WTC11 (cell line): ENCODE results near the gene GPR157. TPM values are rescaled to one million over a fixed set of nuclear protein-coding genes. Genes with fewer than 3 reads are reported as not detected.

Source experiments
- ATAC-seq: fragments of 200-7000 bp; cut with Tn5 transposase; 2 replicates; pipeline ENCODE4 v1.10.0; 2021; ENCODE audit warnings: mild to moderate bottlenecking, moderate library complexity
- CTCF ChIA-PET: fragments of 300-600 bp; sonication (Branson Sonifier 250); formaldehyde crosslinking; loops from one replicate; lab custom pipeline; 2021; ENCODE audit warnings: antibody characterized with exemption; lab: Charles Lee
- POLR2A ChIA-PET: fragments of 350-600 bp; sonication (Branson Sonifier 250); formaldehyde crosslinking; loops from one replicate; lab custom pipeline; 2021; ENCODE audit warnings: antibody characterized with exemption; lab: Charles Lee
- DNase-seq: peaks from one replicate; pipeline ENCODE4 v3.0.0; 2021; ENCODE audit warnings: low spot score
- H3K27ac Mint-ChIP-seq: 2 replicates; pipeline ENCODE4 v1.8.0; 2021; ENCODE audit warnings: mixed read lengths
- H3K27me3 Mint-ChIP-seq: 2 replicates; pipeline ENCODE4 v1.8.0; 2021; ENCODE audit warnings: low read depth, mild to moderate bottlenecking, moderate library complexity, mixed read lengths
- H3K36me3 Mint-ChIP-seq: 2 replicates; pipeline ENCODE4 v1.8.0; 2021; ENCODE audit warnings: mixed read lengths
- H3K4me1 Mint-ChIP-seq: 2 replicates; pipeline ENCODE4 v1.8.0; 2022; ENCODE audit warnings: mixed read lengths
- H3K4me3 Mint-ChIP-seq: 2 replicates; pipeline ENCODE4 v1.8.0; 2021; ENCODE audit warnings: mild to moderate bottlenecking, moderate library complexity, mixed read lengths
- H3K9me3 Mint-ChIP-seq: 2 replicates; pipeline ENCODE4 v1.8.0; 2021; ENCODE audit warnings: mixed read lengths
- ATF1 ChIP-seq: sonication (generic); formaldehyde crosslinking; IDR thresholded peaks from 2 replicates; pipeline ENCODE4 v1.8.1; 2023; ENCODE audit warnings: mild to moderate bottlenecking, moderate library complexity, missing genetic modification reagents
- ETV6 ChIP-seq: sonication (generic); formaldehyde crosslinking; IDR thresholded peaks from 2 replicates; pipeline ENCODE4 v1.8.1; 2022; ENCODE audit warnings: mild to moderate bottlenecking, missing genetic modification reagents
- FOXJ3 ChIP-seq: sonication (generic); formaldehyde crosslinking; IDR thresholded peaks from 2 replicates; pipeline ENCODE4 v1.9.0; 2021; ENCODE audit warnings: missing genetic modification reagents, mild to moderate bottlenecking, borderline replicate concordance
- JAZF1 ChIP-seq: fragments of 250-450 bp; sonication (Bioruptor Pico); IDR thresholded peaks from 2 replicates; pipeline ENCODE4 v1.9.0; 2021; ENCODE audit warnings: moderate library complexity, mild to moderate bottlenecking, inconsistent platforms
- RORB ChIP-seq: fragments of 250-450 bp; sonication (Bioruptor Pico); IDR thresholded peaks from 2 replicates; pipeline ENCODE4 v1.9.0; 2021; ENCODE audit warnings: mild to moderate bottlenecking
- TEAD1 ChIP-seq: sonication (generic); formaldehyde crosslinking; IDR thresholded peaks from 2 replicates; pipeline ENCODE4 v1.8.0; 2022; ENCODE audit warnings: mild to moderate bottlenecking, missing genetic modification reagents
- total RNA-seq: library from RNA; stranded (reverse); gene quantifications from 3 replicates; pipeline ENCODE4 v1.2.3, GENCODE V29; 2021
- TF ChIP-seq, protein P1 (sequence below): fragments of 200-600 bp; IDR thresholded peaks from 2 replicates; pipeline ENCODE4 v1.8.0; 2022; ENCODE audit warnings: antibody characterized with exemption
- TF ChIP-seq, protein P2 (sequence below): sonication (generic); formaldehyde crosslinking; IDR thresholded peaks from 2 replicates; pipeline ENCODE4 v1.8.0; 2023; ENCODE audit warnings: mild to moderate bottlenecking, missing genetic modification reagents
- TF ChIP-seq, protein P3 (sequence below): sonication (generic); formaldehyde crosslinking; IDR thresholded peaks from 2 replicates; pipeline ENCODE4 v1.8.1; 2022; ENCODE audit warnings: mild to moderate bottlenecking, moderate library complexity, missing genetic modification reagents
- TF ChIP-seq, protein P4 (sequence below): sonication (generic); formaldehyde crosslinking; IDR thresholded peaks from 2 replicates; pipeline ENCODE4 v1.8.1; 2023; ENCODE audit warnings: mild to moderate bottlenecking, missing genetic modification reagents, borderline replicate concordance
- TF ChIP-seq, protein P5 (sequence below): sonication (generic); formaldehyde crosslinking; IDR thresholded peaks from 2 replicates; pipeline ENCODE4 v1.8.1; 2022; ENCODE audit warnings: missing genetic modification reagents, borderline replicate concordance
- TF ChIP-seq, protein P6 (sequence below): sonication (generic); formaldehyde crosslinking; IDR thresholded peaks from 2 replicates; pipeline ENCODE4 v1.8.1; 2023; ENCODE audit warnings: mild to moderate bottlenecking, missing genetic modification reagents, moderate library complexity
- TF ChIP-seq, protein P7 (sequence below): sonication (generic); formaldehyde crosslinking; IDR thresholded peaks from 2 replicates; pipeline ENCODE4 v1.8.1; 2022; ENCODE audit warnings: mild to moderate bottlenecking, missing genetic modification reagents, moderate library complexity, borderline replicate concordance
- TF ChIP-seq, protein P8 (sequence below): sonication (generic); formaldehyde crosslinking; IDR thresholded peaks from 2 replicates; pipeline ENCODE4 v1.8.1; 2023; ENCODE audit warnings: mild to moderate bottlenecking, missing genetic modification reagents

The GPR157 gene
- total RNA-seq, 1 experiment from 2014 or later, result 6.0 TPM

DNA sequence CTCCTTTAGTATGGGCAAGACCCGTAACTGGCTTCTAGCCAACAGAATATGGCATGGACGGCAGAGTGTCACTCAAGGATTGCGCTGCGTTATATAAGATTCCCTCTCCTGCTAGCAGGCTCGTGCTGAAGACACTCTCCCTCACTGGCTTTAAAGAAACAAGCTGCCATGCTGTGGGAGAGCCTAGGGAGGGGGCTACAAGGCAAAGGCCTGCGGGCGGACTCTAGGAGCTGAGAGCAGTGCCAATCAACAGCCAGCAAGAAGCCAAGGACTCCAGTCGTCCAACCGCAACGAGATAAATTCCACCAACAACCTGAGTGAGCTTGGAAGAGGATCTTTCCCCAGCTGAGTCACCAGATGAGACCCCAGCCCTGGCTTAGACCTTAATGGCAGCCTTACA, 45.9 kb upstream of the GPR157 start (continued):
- TF ChIP-seq, protein P1, sequence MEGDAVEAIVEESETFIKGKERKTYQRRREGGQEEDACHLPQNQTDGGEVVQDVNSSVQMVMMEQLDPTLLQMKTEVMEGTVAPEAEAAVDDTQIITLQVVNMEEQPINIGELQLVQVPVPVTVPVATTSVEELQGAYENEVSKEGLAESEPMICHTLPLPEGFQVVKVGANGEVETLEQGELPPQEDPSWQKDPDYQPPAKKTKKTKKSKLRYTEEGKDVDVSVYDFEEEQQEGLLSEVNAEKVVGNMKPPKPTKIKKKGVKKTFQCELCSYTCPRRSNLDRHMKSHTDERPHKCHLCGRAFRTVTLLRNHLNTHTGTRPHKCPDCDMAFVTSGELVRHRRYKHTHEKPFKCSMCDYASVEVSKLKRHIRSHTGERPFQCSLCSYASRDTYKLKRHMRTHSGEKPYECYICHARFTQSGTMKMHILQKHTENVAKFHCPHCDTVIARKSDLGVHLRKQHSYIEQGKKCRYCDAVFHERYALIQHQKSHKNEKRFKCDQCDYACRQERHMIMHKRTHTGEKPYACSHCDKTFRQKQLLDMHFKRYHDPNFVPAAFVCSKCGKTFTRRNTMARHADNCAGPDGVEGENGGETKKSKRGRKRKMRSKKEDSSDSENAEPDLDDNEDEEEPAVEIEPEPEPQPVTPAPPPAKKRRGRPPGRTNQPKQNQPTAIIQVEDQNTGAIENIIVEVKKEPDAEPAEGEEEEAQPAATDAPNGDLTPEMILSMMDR, result no peak
- TF ChIP-seq, protein P2, sequence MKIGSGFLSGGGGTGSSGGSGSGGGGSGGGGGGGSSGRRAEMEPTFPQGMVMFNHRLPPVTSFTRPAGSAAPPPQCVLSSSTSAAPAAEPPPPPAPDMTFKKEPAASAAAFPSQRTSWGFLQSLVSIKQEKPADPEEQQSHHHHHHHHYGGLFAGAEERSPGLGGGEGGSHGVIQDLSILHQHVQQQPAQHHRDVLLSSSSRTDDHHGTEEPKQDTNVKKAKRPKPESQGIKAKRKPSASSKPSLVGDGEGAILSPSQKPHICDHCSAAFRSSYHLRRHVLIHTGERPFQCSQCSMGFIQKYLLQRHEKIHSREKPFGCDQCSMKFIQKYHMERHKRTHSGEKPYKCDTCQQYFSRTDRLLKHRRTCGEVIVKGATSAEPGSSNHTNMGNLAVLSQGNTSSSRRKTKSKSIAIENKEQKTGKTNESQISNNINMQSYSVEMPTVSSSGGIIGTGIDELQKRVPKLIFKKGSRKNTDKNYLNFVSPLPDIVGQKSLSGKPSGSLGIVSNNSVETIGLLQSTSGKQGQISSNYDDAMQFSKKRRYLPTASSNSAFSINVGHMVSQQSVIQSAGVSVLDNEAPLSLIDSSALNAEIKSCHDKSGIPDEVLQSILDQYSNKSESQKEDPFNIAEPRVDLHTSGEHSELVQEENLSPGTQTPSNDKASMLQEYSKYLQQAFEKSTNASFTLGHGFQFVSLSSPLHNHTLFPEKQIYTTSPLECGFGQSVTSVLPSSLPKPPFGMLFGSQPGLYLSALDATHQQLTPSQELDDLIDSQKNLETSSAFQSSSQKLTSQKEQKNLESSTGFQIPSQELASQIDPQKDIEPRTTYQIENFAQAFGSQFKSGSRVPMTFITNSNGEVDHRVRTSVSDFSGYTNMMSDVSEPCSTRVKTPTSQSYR (CRISPR knock-in tag), result no peak
- no peak for TF ChIP-seq JAZF1
- TF ChIP-seq, protein P3, sequence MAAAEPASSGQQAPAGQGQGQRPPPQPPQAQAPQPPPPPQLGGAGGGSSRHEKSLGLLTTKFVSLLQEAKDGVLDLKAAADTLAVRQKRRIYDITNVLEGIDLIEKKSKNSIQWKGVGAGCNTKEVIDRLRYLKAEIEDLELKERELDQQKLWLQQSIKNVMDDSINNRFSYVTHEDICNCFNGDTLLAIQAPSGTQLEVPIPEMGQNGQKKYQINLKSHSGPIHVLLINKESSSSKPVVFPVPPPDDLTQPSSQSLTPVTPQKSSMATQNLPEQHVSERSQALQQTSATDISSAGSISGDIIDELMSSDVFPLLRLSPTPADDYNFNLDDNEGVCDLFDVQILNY (CRISPR knock-in tag), result no peak
- no peak for TF ChIP-seq FOXJ3 (CRISPR knock-in tag)
- TF ChIP-seq, protein P4, sequence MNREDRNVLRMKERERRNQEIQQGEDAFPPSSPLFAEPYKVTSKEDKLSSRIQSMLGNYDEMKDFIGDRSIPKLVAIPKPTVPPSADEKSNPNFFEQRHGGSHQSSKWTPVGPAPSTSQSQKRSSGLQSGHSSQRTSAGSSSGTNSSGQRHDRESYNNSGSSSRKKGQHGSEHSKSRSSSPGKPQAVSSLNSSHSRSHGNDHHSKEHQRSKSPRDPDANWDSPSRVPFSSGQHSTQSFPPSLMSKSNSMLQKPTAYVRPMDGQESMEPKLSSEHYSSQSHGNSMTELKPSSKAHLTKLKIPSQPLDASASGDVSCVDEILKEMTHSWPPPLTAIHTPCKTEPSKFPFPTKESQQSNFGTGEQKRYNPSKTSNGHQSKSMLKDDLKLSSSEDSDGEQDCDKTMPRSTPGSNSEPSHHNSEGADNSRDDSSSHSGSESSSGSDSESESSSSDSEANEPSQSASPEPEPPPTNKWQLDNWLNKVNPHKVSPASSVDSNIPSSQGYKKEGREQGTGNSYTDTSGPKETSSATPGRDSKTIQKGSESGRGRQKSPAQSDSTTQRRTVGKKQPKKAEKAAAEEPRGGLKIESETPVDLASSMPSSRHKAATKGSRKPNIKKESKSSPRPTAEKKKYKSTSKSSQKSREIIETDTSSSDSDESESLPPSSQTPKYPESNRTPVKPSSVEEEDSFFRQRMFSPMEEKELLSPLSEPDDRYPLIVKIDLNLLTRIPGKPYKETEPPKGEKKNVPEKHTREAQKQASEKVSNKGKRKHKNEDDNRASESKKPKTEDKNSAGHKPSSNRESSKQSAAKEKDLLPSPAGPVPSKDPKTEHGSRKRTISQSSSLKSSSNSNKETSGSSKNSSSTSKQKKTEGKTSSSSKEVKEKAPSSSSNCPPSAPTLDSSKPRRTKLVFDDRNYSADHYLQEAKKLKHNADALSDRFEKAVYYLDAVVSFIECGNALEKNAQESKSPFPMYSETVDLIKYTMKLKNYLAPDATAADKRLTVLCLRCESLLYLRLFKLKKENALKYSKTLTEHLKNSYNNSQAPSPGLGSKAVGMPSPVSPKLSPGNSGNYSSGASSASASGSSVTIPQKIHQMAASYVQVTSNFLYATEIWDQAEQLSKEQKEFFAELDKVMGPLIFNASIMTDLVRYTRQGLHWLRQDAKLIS (CRISPR knock-in tag), result no peak
- TF ChIP-seq, protein P5, sequence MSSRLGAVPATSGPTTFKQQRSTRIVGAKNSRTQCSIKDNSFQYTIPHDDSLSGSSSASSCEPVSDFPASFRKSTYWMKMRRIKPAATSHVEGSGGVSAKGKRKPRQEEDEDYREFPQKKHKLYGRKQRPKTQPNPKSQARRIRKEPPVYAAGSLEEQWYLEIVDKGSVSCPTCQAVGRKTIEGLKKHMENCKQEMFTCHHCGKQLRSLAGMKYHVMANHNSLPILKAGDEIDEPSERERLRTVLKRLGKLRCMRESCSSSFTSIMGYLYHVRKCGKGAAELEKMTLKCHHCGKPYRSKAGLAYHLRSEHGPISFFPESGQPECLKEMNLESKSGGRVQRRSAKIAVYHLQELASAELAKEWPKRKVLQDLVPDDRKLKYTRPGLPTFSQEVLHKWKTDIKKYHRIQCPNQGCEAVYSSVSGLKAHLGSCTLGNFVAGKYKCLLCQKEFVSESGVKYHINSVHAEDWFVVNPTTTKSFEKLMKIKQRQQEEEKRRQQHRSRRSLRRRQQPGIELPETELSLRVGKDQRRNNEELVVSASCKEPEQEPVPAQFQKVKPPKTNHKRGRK (CRISPR knock-in tag), result no peak
- TF ChIP-seq, protein P6, sequence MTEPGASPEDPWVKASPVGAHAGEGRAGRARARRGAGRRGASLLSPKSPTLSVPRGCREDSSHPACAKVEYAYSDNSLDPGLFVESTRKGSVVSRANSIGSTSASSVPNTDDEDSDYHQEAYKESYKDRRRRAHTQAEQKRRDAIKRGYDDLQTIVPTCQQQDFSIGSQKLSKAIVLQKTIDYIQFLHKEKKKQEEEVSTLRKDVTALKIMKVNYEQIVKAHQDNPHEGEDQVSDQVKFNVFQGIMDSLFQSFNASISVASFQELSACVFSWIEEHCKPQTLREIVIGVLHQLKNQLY (CRISPR knock-in tag), result no peak
- no peak for TF ChIP-seq ATF1 (CRISPR knock-in tag)

DNA sequence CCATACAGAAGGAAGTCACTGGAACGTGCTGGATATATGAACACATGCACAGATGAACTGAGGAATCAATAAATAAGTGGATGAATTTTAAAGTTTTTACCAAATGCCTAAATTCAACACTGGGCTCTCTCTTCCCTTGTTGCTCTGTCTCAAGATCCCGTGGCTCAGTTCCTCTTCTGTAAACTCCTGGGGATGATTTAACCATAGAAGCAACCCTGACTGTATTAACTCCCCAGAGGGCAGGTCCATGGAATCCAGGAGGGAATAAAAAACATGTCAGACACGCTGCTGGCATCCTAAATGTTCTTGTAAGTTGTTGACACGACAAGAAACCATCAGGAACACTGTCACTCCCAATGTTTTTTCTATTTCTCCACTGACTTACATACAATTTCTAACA, 45.3 kb upstream of the GPR157 start:
- H3K9me3 Mint-ChIP-seq, result peaks cover 12% of the 10 kb centered on the region
- no peak overlapping the region; the same call in 1 of the 2 replicates for H3K27ac Mint-ChIP-seq
- TF ChIP-seq ETV6, result no peak
- TF ChIP-seq, protein P7, sequence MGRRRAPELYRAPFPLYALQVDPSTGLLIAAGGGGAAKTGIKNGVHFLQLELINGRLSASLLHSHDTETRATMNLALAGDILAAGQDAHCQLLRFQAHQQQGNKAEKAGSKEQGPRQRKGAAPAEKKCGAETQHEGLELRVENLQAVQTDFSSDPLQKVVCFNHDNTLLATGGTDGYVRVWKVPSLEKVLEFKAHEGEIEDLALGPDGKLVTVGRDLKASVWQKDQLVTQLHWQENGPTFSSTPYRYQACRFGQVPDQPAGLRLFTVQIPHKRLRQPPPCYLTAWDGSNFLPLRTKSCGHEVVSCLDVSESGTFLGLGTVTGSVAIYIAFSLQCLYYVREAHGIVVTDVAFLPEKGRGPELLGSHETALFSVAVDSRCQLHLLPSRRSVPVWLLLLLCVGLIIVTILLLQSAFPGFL, result no peak
- no peak for TF ChIP-seq RORB (CRISPR knock-in tag)
- TF ChIP-seq TEAD1 (CRISPR knock-in tag), result no peak
- TF ChIP-seq, protein P8, sequence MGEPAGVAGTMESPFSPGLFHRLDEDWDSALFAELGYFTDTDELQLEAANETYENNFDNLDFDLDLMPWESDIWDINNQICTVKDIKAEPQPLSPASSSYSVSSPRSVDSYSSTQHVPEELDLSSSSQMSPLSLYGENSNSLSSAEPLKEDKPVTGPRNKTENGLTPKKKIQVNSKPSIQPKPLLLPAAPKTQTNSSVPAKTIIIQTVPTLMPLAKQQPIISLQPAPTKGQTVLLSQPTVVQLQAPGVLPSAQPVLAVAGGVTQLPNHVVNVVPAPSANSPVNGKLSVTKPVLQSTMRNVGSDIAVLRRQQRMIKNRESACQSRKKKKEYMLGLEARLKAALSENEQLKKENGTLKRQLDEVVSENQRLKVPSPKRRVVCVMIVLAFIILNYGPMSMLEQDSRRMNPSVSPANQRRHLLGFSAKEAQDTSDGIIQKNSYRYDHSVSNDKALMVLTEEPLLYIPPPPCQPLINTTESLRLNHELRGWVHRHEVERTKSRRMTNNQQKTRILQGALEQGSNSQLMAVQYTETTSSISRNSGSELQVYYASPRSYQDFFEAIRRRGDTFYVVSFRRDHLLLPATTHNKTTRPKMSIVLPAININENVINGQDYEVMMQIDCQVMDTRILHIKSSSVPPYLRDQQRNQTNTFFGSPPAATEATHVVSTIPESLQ, result no peak
- TF ChIP-seq, all 79 proteins: peak for 0
- Mint-ChIP-seq H3K36me3 (peaks cover 40% of the 10 kb centered on the region), H3K27me3 (no peaks in the 10 kb centered on the region), H3K4me1 (peaks cover 14% of the 10 kb centered on the region), H3K4me3 (no peak overlapping the region)
- no peak for DNase-seq
- POLR2A ChIA-PET, result no interaction called here
- CTCF ChIA-PET, result no interaction called here
- ATAC-seq, result no peak
